Naive thymus-derived CD8-positive, alpha-beta T cell (primary cell): Measurements from ENCODE around the gene TSPAN5. TPM values are rescaled to one million over a fixed set of nuclear protein-coding genes. Genes with fewer than 3 reads are reported as not detected.
"Not testable (repeated sequence)": the region's sequence is repeated elsewhere in the genome, so short reads cannot be mapped to it uniquely, and the experiment has no call there.

Experiments
- ATAC-seq, 2 donors: fragments of 150-1000 bp; cut with Tn5 transposase in 1 of 2; sonication (Bioruptor Pico), chemical (Tn5 transposase) in 1 of 2; 1 replicate in 1 of 2; 2 replicates in 1 of 2; pipeline ENCODE4 v1.10.0; 2021; ENCODE audit warnings: mild to moderate bottlenecking in 2 of 2, moderate library complexity in 2 of 2
- POLR2A ChIA-PET: fragments of 350-600 bp; sonication (Branson Sonifier 250); formaldehyde crosslinking; loops from one replicate; lab custom pipeline; 2021; ENCODE audit warnings: antibody characterized with exemption; lab: Charles Lee
- DNase-seq, 10 donors: peaks; one replicate each; pipeline versions ENCODE4 v3.0.0 to v3.0.0-alpha.2; 2020 to 2022
- H3K27ac Mint-ChIP-seq, 10 donors: one replicate each; pipeline ENCODE4 v1.8.0; 2020 to 2022; ENCODE audit warnings: mild to moderate bottlenecking in 10 of 10, mixed read lengths in 10 of 10, moderate library complexity in 4 of 10, inconsistent platforms in 1 of 10
- H3K27me3 Mint-ChIP-seq, 5 donors: one replicate each; pipeline ENCODE4 v1.8.0; 2021 to 2022; ENCODE audit warnings: mixed read lengths in 5 of 5
- H3K36me3 Mint-ChIP-seq, 3 donors: one replicate each; pipeline ENCODE4 v1.8.0; 2020 to 2022; ENCODE audit warnings: mixed read lengths in 3 of 3, mild to moderate bottlenecking in 2 of 3, inconsistent platforms in 1 of 3
- H3K4me1 Mint-ChIP-seq, 4 donors: one replicate each; pipeline ENCODE4 v1.8.0; 2021 to 2022; ENCODE audit warnings: mixed read lengths in 4 of 4
- H3K4me3 Mint-ChIP-seq, 10 donors: one replicate each; pipeline ENCODE4 v1.8.0; 2020 to 2022; ENCODE audit warnings: mild to moderate bottlenecking in 10 of 10, mixed read lengths in 10 of 10, moderate library complexity in 6 of 10, inconsistent platforms in 1 of 10
- H3K9me3 Mint-ChIP-seq, 9 donors: one replicate each; pipeline ENCODE4 v1.8.0; 2020 to 2022; ENCODE audit warnings: mixed read lengths in 9 of 9, mild to moderate bottlenecking in 3 of 9, inconsistent platforms in 1 of 9, moderate library complexity in 1 of 9
- polyA plus RNA-seq, 3 donors: library from polyadenylated mRNA; unstranded; fragments of 300-500 nt; fragmentation: Illumina TruSeq; gene quantifications; one replicate each; pipeline ENCODE4 v1.2.3, GENCODE V29; 2021
- total RNA-seq, 8 experiments: library from RNA in 2 of 8; stranded (reverse) in 2 of 8; gene quantifications; one replicate each; pipeline ENCODE4 v1.2.3 and lab custom pipeline; 2021 to 2026

Gene TSPAN5
- total and polyA plus RNA-seq, 5 experiments from 2014 or later, result 5.0 to 13.9 (median 5.9) TPM

DNA sequence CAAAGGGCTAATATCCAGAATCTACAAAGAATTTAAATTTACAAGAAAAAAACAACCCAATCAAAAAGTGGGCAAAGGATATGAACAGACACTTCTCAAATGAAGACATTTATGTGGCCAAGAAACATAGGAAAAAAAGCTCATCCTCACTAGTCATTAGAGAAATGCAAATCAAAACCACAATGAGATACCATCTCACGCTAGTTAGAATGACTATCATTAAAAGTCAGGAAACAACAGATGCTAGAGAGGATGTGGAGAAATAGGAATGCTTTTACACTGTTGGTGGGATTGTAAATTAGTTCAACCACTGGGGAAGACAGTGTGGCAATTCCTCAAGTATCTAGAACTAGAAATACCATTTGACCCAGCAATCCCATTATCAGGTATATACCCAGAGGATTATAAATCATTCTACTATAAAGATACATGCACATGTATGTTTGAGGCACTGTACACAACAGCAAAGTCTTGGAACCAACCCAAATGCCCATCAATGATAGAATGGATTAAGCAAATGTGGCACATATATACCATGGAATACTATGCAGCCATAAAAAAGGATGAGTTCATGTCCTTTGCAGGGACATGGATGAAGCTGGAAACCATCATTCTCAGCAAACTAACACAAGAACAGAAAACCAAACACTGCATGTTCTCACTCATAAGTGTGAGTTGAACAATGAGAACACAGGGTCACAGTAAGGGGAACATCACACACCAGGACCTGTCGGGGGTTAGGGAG lies 197.1 kb downstream of the TSPAN5 start:
- POLR2A ChIA-PET, H3K36me3 Mint-ChIP-seq, H3K4me1 Mint-ChIP-seq, H3K27ac Mint-ChIP-seq, ATAC-seq, DNase-seq, H3K9me3 Mint-ChIP-seq, H3K4me3 Mint-ChIP-seq, H3K27me3 Mint-ChIP-seq: not testable (repeated sequence)

DNA sequence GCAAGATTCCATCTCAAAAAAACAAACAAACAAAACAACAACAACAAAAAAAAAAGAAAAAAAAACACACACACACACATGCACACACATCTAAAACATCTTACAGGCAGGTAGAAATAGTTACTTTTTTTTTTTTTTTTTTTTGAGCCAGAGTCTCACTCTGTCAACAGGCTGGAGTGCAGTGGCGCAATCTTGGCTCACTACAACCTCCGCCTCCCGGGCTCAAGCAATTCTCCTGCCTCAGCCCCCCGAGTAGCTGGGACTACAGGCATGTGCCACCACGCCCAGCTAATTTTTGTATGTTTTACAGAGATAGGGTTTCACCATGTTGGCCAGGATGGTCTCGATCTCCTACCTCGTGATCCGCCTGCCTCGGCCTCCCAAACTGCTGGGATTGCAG lies 201.0 kb downstream of the TSPAN5 start:
- POLR2A ChIA-PET, result not testable (repeated sequence)

DNA sequence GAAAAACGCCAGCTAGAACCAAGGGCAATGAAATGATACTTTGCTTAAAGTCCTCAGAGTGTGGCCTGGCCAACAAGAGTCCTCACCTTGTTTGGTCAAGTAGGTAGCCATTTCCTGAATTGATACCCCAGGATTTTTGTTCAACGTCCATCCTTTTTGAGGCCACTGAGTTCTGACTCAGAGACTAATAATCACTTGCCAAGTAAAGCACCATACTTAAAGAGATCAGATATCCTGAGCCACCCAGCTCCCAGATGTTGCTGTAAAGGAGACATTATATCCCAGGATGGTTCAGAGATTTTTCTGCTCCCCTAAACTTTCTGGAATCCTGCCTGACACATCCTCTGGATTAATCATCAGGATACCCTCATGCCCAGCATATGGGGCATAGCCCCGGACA lies 206.3 kb downstream of the TSPAN5 start:
- DNase-seq (no peak), ATAC-seq (no peak)
- POLR2A ChIA-PET, result no interaction called here
- Mint-ChIP-seq H3K4me3 (no peak overlapping the region), H3K27ac (no peak overlapping the region), H3K27me3 (no peaks in the 10 kb centered on the region), H3K4me1 (peaks cover 18 to 36% (median 28%) of the 10 kb centered on the region in 4 donors), H3K36me3 (peaks cover 0 to 20% (median 6%) of the 10 kb centered on the region in 3 donors), H3K9me3 (peaks cover 0 to 20% (median 2%) of the 10 kb centered on the region in 9 donors)

More for the DNA sequence above, 201.0 kb downstream of the TSPAN5 start:
- H3K4me3 Mint-ChIP-seq, H3K27me3 Mint-ChIP-seq, DNase-seq, H3K4me1 Mint-ChIP-seq, ATAC-seq: not testable (repeated sequence)
- Mint-ChIP-seq H3K27ac (peak overlapping the region in 1 of 10 donors; percentile 13), H3K36me3 (peaks cover 0 to 20% (median 13%) of the 10 kb centered on the region in 3 donors), H3K9me3 (peaks cover 0 to 26% (median 2%) of the 10 kb centered on the region in 9 donors)

DNA sequence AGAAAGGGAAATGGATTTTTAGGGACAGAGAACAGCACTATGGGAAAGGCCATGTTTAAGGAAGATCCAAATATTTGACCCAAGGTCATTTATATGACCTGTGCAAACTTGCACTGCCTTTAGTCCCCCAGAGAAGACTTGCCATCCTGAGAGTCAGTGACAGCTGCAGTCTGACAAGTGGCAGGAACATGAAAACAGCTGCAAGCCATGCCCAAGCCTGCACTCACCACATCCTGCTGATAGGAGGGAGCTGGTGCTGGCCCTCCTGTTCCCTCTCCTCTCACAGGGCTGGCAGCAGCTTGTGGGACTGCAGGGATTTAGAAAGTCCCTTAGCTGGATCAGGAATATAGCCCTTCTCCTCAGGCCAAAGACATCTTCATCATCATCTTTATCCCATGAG lies 209.5 kb downstream of the TSPAN5 start:
- peaks cover 0 to 17% (median 0%) of the 10 kb centered on the region in 9 donors for H3K9me3 Mint-ChIP-seq
- H3K4me1 Mint-ChIP-seq, result peaks cover 27 to 50% (median 44%) of the 10 kb centered on the region in 4 donors
- peak overlapping the region in 2 of 10 donors; percentile 21 to 46 for H3K27ac Mint-ChIP-seq
- H3K4me3 Mint-ChIP-seq, result peak overlapping the region in 3 of 10 donors; percentile 12 to 41 (median 21)
- H3K27me3 Mint-ChIP-seq, result no peaks in the 10 kb centered on the region
- peaks cover under 1 to 12% (median 3%) of the 10 kb centered on the region in 3 donors for H3K36me3 Mint-ChIP-seq
- ATAC-seq (peak in 1 of 2 donors; percentile 29), DNase-seq (peak in 6 of 10 donors; percentile 4 to 30 (median 16))
- POLR2A ChIA-PET, result interaction anchor here (0.6 to 1.6 kb wide), 3 partner anchors 75 to 624 kb away, joined by 3 to 4 read pairs (median 3); partner anchors contain the start of gene RAP1GDS1

DNA sequence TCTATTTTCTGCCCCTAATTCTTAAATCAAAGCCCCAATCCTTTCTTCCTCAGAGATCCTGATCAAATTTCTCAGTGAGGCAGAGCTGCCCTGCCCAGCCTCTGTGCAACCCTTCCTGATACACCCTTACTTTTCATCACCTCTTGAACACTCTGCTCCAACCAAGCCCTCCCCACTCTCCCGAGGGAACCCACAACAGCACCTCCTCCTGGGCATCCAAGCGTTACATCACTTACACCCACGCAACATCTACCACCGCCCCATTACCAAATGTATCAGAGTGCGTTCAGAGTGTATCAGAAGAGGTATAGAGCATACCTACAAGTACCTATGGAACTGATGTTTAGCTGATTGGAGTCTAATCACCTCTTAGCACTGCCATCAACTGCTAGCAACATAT lies 210.8 kb downstream of the TSPAN5 start:
- H3K36me3 Mint-ChIP-seq, result peaks cover 2 to 12% (median 11%) of the 10 kb centered on the region in 3 donors
- DNase-seq (no peak), ATAC-seq (no peak)
- H3K9me3 Mint-ChIP-seq, result peaks cover 0 to 5% (median 0%) of the 10 kb centered on the region in 9 donors
- H3K4me3 Mint-ChIP-seq, result peak overlapping the region; percentile 34 to 81 (median 70)
- no peaks in the 10 kb centered on the region for H3K27me3 Mint-ChIP-seq
- peaks cover 27 to 45% (median 44%) of the 10 kb centered on the region in 4 donors for H3K4me1 Mint-ChIP-seq
- H3K27ac Mint-ChIP-seq, result peak overlapping the region in 9 of 10 donors; percentile 12 to 90 (median 82)
- POLR2A ChIA-PET, result interaction anchor here (1.7 kb wide), 1 partner anchor 187 kb away, joined by 7 read pairs; the partner anchor contains the start of gene RAP1GDS1

DNA sequence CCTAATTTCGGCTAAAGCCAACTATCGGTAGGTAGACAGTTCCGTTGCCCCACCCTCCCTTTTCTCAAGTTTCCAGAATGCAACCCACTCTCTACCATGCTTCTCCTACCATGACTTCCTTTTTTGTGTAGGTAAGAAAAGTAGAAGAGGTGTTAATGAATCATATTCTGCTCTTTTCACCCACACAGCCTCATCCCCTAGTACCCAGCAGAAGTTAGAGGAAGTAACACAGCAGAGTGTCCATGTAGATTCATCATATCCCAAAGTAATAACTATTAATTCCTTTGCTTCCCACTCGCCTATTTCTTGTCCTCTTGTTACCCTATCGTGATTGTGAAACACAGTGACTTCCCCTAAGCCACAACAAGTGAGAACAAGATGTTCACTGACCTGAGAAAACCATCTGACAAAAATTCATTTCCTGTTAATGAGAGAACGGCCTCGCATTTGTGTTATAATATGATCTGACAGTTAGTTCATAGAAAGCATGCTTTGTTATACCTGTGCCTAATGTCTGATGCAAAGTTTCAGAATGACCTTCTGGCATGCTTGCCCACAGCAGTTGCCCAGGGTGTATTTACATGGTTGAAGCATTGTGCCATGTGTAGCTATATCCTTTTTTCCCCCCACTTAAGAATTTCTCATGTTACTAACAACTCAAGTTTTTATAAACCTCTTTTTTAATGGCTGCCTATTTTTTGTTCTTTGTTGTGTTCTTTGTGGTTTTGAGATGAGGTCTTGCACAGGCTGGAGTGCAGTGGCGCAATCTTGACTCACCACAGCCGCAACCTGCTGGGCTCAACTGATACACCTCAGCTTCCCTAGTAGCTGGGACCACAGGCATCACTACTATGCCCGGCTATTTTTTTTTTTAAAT lies 211.7 kb downstream of the TSPAN5 start:
- H3K27me3 Mint-ChIP-seq, result no peaks in the 10 kb centered on the region
- DNase-seq (peak; percentile 4 to 72 (median 53)), ATAC-seq (peak; percentile 94 to 96)
- H3K4me3 Mint-ChIP-seq, result peak overlapping the region; percentile 50 to 81 (median 70)
- peaks cover 6 to 21% (median 17%) of the 10 kb centered on the region in 3 donors for H3K36me3 Mint-ChIP-seq
- POLR2A ChIA-PET, result interaction anchor here (0.5 to 1.7 kb wide), 2 partner anchors 186 to 347 kb away, joined by 3 to 7 read pairs; partner anchors contain the start of gene RAP1GDS1
- peaks cover 27 to 45% (median 44%) of the 10 kb centered on the region in 4 donors for H3K4me1 Mint-ChIP-seq
- no peaks in the 10 kb centered on the region for H3K9me3 Mint-ChIP-seq
- H3K27ac Mint-ChIP-seq, result peak overlapping the region; percentile 80 to 90 (median 87)

DNA sequence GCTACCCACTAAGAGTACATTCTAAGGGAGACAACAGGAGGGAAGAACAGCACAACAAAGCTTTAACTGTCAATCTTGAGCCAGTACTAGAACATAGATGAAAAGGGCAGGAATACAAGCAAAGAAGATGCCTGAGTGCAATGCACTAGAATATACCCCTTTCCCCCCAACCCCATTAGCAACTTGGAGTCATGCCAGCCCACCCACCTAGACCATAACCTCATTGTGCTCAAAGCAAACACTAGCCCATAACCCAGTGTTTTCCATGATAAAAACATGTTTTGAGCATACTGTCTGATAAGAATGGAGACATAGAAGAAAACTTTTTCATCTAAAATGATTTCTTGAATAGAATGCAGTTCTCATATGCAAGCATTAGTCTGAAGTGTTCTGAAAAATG lies 214.0 kb downstream of the TSPAN5 start:
- ATAC-seq (no peak), DNase-seq (no peak)
- Mint-ChIP-seq H3K27ac (peak overlapping the region in 3 of 10 donors; percentile 2 to 44 (median 22)), H3K4me1 (peaks cover 26 to 39% (median 37%) of the 10 kb centered on the region in 4 donors), H3K27me3 (no peaks in the 10 kb centered on the region), H3K36me3 (peaks cover 6 to 39% (median 29%) of the 10 kb centered on the region in 3 donors), H3K4me3 (no peak overlapping the region), H3K9me3 (no peaks in the 10 kb centered on the region)
- POLR2A ChIA-PET, result no interaction called here

DNA sequence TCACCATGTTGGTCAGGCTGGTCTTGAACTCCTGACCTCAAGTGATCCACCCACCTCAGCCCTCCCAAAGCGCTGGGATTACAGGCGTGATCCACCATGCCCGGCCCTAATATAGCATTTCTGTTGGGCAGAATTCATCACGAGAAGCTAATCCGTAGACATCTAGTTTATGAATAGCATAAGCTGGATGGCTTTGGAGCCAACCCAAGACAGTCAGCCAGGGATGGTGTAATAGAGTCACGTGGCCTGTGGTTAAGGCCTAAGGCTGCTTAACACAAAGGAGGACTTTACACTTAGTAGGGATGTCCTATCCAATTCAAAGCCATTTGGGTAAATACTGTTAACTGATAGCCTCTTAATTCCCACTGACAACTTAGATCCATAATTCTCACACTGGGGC lies 223.6 kb downstream of the TSPAN5 start:
- Mint-ChIP-seq H3K27me3 (no peaks in the 10 kb centered on the region), H3K4me1 (peaks cover 0 to 3% (median 0%) of the 10 kb centered on the region in 4 donors), H3K36me3 (peaks cover 0 to 53% (median 30%) of the 10 kb centered on the region in 3 donors), H3K4me3 (no peak overlapping the region), H3K9me3 (no peaks in the 10 kb centered on the region), H3K27ac (peak overlapping the region in 1 of 10 donors; percentile 57)
- POLR2A ChIA-PET, result no interaction called here
- DNase-seq, result no peak
- no peak for ATAC-seq

DNA sequence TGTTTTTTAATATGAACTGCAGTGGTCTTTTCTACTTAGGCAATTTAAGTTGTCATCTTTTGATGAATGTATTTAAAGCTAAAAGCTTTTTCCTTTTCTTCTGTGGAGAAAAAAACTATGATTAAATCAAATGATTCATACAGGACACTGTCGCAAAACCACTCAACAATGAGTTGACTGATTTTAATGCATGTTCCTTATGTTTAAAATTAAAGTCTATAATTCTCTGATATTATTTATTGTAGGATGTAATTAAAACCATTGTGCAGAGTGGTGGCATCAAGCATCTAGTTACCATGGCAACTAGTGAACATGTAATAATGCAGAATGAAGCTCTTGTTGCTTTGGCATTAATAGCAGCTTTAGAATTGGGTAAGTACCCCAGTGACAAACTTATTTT lies 224.7 kb downstream of the TSPAN5 start:
- Mint-ChIP-seq H3K27me3 (no peaks in the 10 kb centered on the region), H3K4me3 (no peak overlapping the region), H3K4me1 (no peaks in the 10 kb centered on the region), H3K27ac (no peak overlapping the region), H3K9me3 (no peaks in the 10 kb centered on the region), H3K36me3 (peaks cover 0 to 44% (median 29%) of the 10 kb centered on the region in 3 donors)
- POLR2A ChIA-PET, result no interaction called here
- ATAC-seq (no peak), DNase-seq (no peak)

DNA sequence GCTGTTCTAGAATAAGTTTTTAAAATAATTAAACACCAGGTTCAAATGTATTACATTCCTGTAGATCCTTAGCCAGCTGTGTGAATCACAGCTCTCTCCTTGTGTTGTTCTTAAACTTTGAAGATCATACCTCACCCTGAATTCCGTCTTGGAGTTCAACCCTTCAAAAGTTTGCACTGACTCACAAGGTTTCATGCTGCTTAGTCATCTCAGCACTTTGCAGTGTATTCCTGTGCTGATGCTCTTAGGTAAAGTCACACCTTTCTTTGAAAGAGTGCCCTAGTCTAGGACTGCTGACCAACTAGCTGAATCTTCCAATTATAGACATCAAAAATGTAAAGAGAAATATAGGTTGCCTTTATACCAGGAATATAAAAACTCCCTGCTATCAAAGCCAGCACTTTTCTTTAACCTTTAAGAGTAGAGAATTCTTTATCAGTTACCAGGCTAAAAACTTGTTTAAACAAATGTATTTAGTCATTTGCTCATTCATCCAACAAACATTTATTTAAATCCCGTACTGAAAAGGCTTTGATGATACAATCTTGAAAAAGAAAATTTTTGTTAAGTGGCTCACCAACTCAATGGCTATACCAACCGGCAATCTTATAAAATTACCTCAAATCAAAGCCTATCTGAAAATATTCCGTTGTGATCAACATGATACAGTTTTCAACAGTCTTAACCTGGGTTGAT lies 227.6 kb downstream of the TSPAN5 start:
- Mint-ChIP-seq H3K4me1 (peaks cover 0 to 10% (median 5%) of the 10 kb centered on the region in 4 donors), H3K27me3 (no peaks in the 10 kb centered on the region), H3K27ac (no peak overlapping the region), H3K36me3 (peaks cover 7 to 22% (median 17%) of the 10 kb centered on the region in 3 donors), H3K9me3 (peaks cover 0 to 17% (median 1%) of the 10 kb centered on the region in 9 donors), H3K4me3 (no peak overlapping the region)
- no peak for ATAC-seq
- POLR2A ChIA-PET, result no interaction called here
- DNase-seq, result no peak

DNA sequence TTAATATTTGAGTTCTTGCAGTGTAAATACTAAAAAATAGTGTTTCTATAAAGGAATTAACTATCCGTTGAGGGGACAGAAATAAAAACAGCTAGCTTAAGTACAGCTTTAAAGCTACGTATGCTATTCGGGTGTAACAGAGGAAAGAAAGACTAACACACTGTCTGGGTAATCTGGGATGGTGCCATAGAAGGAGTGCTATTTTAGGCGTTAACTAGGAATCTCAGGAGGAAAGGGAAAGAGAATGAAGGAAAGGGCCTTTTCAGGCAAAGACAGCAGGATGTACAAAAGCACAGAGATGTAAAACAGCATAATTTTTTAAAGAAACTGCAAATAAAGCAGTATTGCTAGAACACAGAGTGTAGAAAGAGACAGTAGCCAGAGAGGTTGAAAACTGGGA lies 235.4 kb downstream of the TSPAN5 start:
- Mint-ChIP-seq H3K36me3 (peaks cover 20 to 60% (median 55%) of the 10 kb centered on the region in 3 donors), H3K27me3 (no peaks in the 10 kb centered on the region), H3K4me3 (peak overlapping the region in 1 of 10 donors; percentile 51), H3K27ac (no peak overlapping the region), H3K9me3 (peaks cover 0 to 17% (median 1%) of the 10 kb centered on the region in 9 donors), H3K4me1 (peaks cover 5 to 25% (median 17%) of the 10 kb centered on the region in 4 donors)
- ATAC-seq, result no peak
- POLR2A ChIA-PET, result no interaction called here
- DNase-seq, result no peak

DNA sequence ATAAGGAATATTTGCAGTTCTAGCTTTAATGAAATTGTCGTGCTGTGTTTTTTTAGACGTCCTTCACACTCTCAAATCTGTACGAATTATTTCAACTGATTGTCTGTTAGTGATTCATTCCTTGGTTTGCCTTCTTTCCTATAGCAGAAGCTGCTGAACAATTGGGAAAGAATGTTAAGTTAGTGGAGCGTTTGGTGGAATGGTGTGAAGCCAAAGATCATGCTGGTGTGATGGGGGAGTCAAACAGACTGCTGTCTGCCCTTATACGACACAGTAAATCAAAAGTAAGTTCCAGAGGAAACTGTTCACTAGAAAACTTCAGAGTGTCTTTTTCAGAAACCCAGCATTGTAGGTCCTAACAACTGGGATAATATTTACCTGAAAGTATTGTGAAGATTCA lies 237.3 kb downstream of the TSPAN5 start:
- Mint-ChIP-seq H3K27me3 (no peaks in the 10 kb centered on the region), H3K36me3 (peaks cover 15 to 73% (median 68%) of the 10 kb centered on the region in 3 donors), H3K4me1 (peaks cover 5 to 20% (median 13%) of the 10 kb centered on the region in 4 donors), H3K9me3 (peaks cover 0 to 13% (median 0%) of the 10 kb centered on the region in 9 donors), H3K4me3 (no peak overlapping the region), H3K27ac (no peak overlapping the region)
- POLR2A ChIA-PET, result no interaction called here
- DNase-seq (no peak), ATAC-seq (no peak)
